ENCODE data around the gene PRH2. TPM values are rescaled to one million over a fixed set of nuclear protein-coding genes. Genes with fewer than 3 reads are reported as not detected.

Gene PRH2
- total and polyA plus RNA-seq, 9 donors: 0.28 to 0.95 (median 0.43) TPM; not detected in 6

GRCh38 chr12:10957741-10958140, 28.7 kb downstream of the PRH2 start:
- Histone ChIP-seq H3K4me3 (no peak overlapping the region), H3K36me3 (no peaks in the 10 kb centered on the region), H3K9me3 (no peaks in the 10 kb centered on the region), H3K27ac (no peak overlapping the region), H3K27me3 (no peaks in the 10 kb centered on the region), H3K4me1 (ENCODE audit: insufficient read depth) (no peaks in the 10 kb centered on the region)
- DNase-seq: no peak
- intact Hi-C loops (cut with DNase I): no loop called here
- no peak for TF ChIP-seq EP300 (IDR thresholded peaks at IDR 0.05)
- no peak for TF ChIP-seq POLR2A (IDR thresholded peaks at IDR 0.05)
- no peak for TF ChIP-seq CTCF (IDR thresholded peaks at IDR 0.05)

GRCh38 chr12:10959804-10960203, 30.8 kb downstream of the PRH2 start:
- Histone ChIP-seq H3K4me3 (no peak overlapping the region), H3K27me3 (no peaks in the 10 kb centered on the region), H3K4me1 (ENCODE audit: insufficient read depth) (no peaks in the 10 kb centered on the region), H3K27ac (no peak overlapping the region), H3K36me3 (no peaks in the 10 kb centered on the region), H3K9me3 (no peaks in the 10 kb centered on the region)
- WGBS, 3 donors: 95 to 97% (median 97%) methylated on average over 2 of the region's 2 CpGs
- TF ChIP-seq EP300 (IDR thresholded peaks at IDR 0.05): no peak
- TF ChIP-seq CTCF (IDR thresholded peaks at IDR 0.05): no peak
- no peak for TF ChIP-seq POLR2A (IDR thresholded peaks at IDR 0.05)
- intact Hi-C loops (cut with DNase I): no loop called here
- no peak for DNase-seq

GRCh38 chr12:10960211-10960610, 31.2 kb downstream of the PRH2 start:
- intact Hi-C loops (cut with DNase I): no loop called here
- WGBS, 3 donors: 80 to 85% (median 82%) methylated on average over 4 of the region's 4 CpGs

GRCh38 chr12:10965476-10965875, 36.4 kb downstream of the PRH2 start:
- no peak for DNase-seq
- intact Hi-C loops (cut with DNase I): no loop called here
- Histone ChIP-seq H3K27ac (no peak overlapping the region), H3K4me1 (ENCODE audit: insufficient read depth) (no peaks in the 10 kb centered on the region), H3K4me3 (no peak overlapping the region), H3K36me3 (no peaks in the 10 kb centered on the region), H3K27me3 (no peaks in the 10 kb centered on the region), H3K9me3 (no peaks in the 10 kb centered on the region)
- TF ChIP-seq EP300 (IDR thresholded peaks at IDR 0.05) (no peak), POLR2A (IDR thresholded peaks at IDR 0.05) (no peak), CTCF (IDR thresholded peaks at IDR 0.05) (no peak)
- 92 to 98% (median 95%) methylated on average over 1 of the region's 1 CpG for WGBS, 3 donors

More at GRCh38 chr12:10960211-10960610, 31.2 kb downstream of the PRH2 start:
- no peaks in the 10 kb centered on the region for H3K27me3 ChIP-seq
- H3K27ac ChIP-seq: no peak overlapping the region
- H3K4me3 ChIP-seq: no peak overlapping the region
- TF ChIP-seq EP300 (IDR thresholded peaks at IDR 0.05) (no peak), POLR2A (IDR thresholded peaks at IDR 0.05) (no peak), CTCF (IDR thresholded peaks at IDR 0.05) (no peak)
- H3K36me3 ChIP-seq: no peaks in the 10 kb centered on the region
- H3K9me3 ChIP-seq: no peaks in the 10 kb centered on the region
- no peak for DNase-seq
- no peaks in the 10 kb centered on the region for H3K4me1 ChIP-seq (ENCODE audit: insufficient read depth)

- Histone ChIP-seq H3K27me3 (no peaks in the 10 kb centered on the region), H3K9me3 (no peaks in the 10 kb centered on the region), H3K4me3 (no peak overlapping the region), H3K36me3 (no peaks in the 10 kb centered on the region), H3K27ac (no peak overlapping the region), H3K4me1 (ENCODE audit: insufficient read depth) (no peaks in the 10 kb centered on the region)
- intact Hi-C loops (cut with DNase I): no loop called here
- no peak for DNase-seq
- no peak for TF ChIP-seq POLR2A (IDR thresholded peaks at IDR 0.05)
- no peak for TF ChIP-seq CTCF (IDR thresholded peaks at IDR 0.05)
- no peak for TF ChIP-seq EP300 (IDR thresholded peaks at IDR 0.05)
Measured at GRCh38 chr12:10966314-10966713, 37.3 kb downstream of the PRH2 start.
